HuH-7.5 (cell line): ENCODE results near the gene ITGA2.
"Not testable (repeated sequence)": the region's sequence is repeated elsewhere in the genome, so short reads cannot be mapped to it uniquely, and the experiment has no call there.

Experiments
- DNase-seq: peaks from one replicate; pipeline ENCODE4 v3.0.0; 2011; ENCODE audit warnings: low spot score

ITGA2 gene

GRCh38 chr5:52989025-52989780 is at the start of gene ITGA2:
ITGA2 (plus strand) TSS chr5:52989352; CDS start chr5:52989469, 117 bp downstream.
- DNase-seq, result peak; percentile 54

- DNase-seq, result no peak
Observed at GRCh38 chr5:52943285-52943684, 45.9 kb upstream of the ITGA2 start.

- no peak for DNase-seq
Observed at GRCh38 chr5:52943808-52944207, 45.3 kb upstream of the ITGA2 start.

- DNase-seq, result no peak
Observed at GRCh38 chr5:52945040-52945439, 44.1 kb upstream of the ITGA2 start.

- no peak for DNase-seq
Observed at GRCh38 chr5:52947208-52947607, 41.9 kb upstream of the ITGA2 start.

- no peak for DNase-seq
Observed at GRCh38 chr5:52947851-52948250, 41.3 kb upstream of the ITGA2 start.

GRCh38 chr5:52948418-52949076 is 40.6 kb upstream of the ITGA2 start:
- DNase-seq, result peak; percentile 22

GRCh38 chr5:52950686-52951085 is 38.5 kb upstream of the ITGA2 start:
- DNase-seq, result no peak

- DNase-seq, result no peak
Observed at GRCh38 chr5:52952483-52952882, 36.7 kb upstream of the ITGA2 start.

- no peak for DNase-seq
Observed at GRCh38 chr5:52956014-52956413, 33.1 kb upstream of the ITGA2 start.

- DNase-seq, result no peak
Observed at GRCh38 chr5:52956915-52957747, 32.0 kb upstream of the ITGA2 start.

- DNase-seq, result no peak
Observed at GRCh38 chr5:52961274-52961681, 27.9 kb upstream of the ITGA2 start.

- DNase-seq, result no peak
Observed at GRCh38 chr5:52963636-52964035, 25.5 kb upstream of the ITGA2 start.

- no peak for DNase-seq
Observed at GRCh38 chr5:52964138-52964537, 25.0 kb upstream of the ITGA2 start.

- DNase-seq, result not testable (repeated sequence)
Observed at GRCh38 chr5:52976157-52976556, 13.0 kb upstream of the ITGA2 start.

- DNase-seq, result no peak
Observed at GRCh38 chr5:52977264-52977897, 11.8 kb upstream of the ITGA2 start.

- no peak for DNase-seq
Observed at GRCh38 chr5:52981507-52981906, 7.6 kb upstream of the ITGA2 start.

- DNase-seq, result no peak
Observed at GRCh38 chr5:52983731-52984636, 5.2 kb upstream of the ITGA2 start.

GRCh38 chr5:52985306-52985705 is 3.8 kb upstream of the ITGA2 start:
- no peak for DNase-seq

GRCh38 chr5:52987711-52988331 is 1.3 kb upstream of the ITGA2 start:
- DNase-seq, result peak; percentile 7
